Liver (tissue), 3 donors: Measurements from ENCODE around the gene HYPK.

Experiments
- GABPA ChIP-seq, 2 donors: IDR thresholded peaks in 1 of 2; conservative IDR thresholded peaks in 1 of 2; 2 replicates each; pipeline ENCODE4 v1.6.1; 2016; ENCODE audit warnings: antibody characterized with exemption in 2 of 2, mild to moderate bottlenecking in 1 of 2, moderate library complexity in 1 of 2
- HNF4G ChIP-seq: IDR thresholded peaks from 2 replicates; pipeline ENCODE4 v1.6.1; 2016; ENCODE audit warnings: antibody characterized with exemption
- RAD21 ChIP-seq, 2 donors: IDR thresholded peaks; 2 replicates each; pipeline ENCODE4 v1.6.1; 2016; ENCODE audit warnings: antibody characterized with exemption in 2 of 2, mild to moderate bottlenecking in 2 of 2
- SP1 ChIP-seq: IDR thresholded peaks from 2 replicates; pipeline ENCODE4 v1.6.1; 2018; ENCODE audit warnings: antibody characterized with exemption, mild to moderate bottlenecking
- TAF1 ChIP-seq: conservative IDR thresholded peaks from 2 replicates; pipeline ENCODE4 v1.6.1; 2016; ENCODE audit warnings: antibody characterized with exemption, mild to moderate bottlenecking
- YY1 ChIP-seq: IDR thresholded peaks from 2 replicates; pipeline ENCODE4 v1.6.1; 2016; ENCODE audit warnings: antibody characterized with exemption, mild to moderate bottlenecking
- TF ChIP-seq, protein P1 (sequence below): fragments of 150-350 bp; IDR thresholded peaks from 2 replicates; pipeline ENCODE4 v1.5.1; 2017; ENCODE audit warnings: improper control_type of control experiment, low read depth, low read length; ENCODE audit not compliant: missing input control
- TF ChIP-seq, protein P2 (sequence below): IDR thresholded peaks from 2 replicates; pipeline ENCODE4 v1.6.1; 2016; ENCODE audit warnings: antibody characterized with exemption
- TF ChIP-seq, protein P3 (sequence below): IDR thresholded peaks from 2 replicates; pipeline ENCODE4 v1.6.1; 2016; ENCODE audit warnings: antibody characterized with exemption, mild to moderate bottlenecking
- donor health status: healthy.
- donor health status: healthy.

DNA sequence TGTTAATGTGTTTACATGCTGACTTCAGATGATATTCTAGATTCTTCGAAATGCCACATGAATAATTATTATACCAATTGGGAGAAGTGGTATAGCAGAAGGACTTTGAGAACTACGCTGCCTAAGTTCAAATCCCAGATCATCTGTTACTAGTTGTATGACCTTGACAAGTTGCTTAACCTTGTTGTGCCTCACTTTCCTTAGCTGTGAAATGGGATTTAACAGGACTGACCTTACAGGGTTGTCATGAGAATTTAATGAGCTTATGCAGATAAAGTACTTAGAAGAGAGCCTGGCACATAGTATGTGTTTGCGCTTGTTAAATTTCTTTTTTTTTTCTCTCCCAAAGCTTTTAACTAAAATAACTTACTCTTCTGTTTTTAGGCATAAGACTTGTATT is 50.9 kb downstream of the HYPK start:
- TF ChIP-seq, protein P1, sequence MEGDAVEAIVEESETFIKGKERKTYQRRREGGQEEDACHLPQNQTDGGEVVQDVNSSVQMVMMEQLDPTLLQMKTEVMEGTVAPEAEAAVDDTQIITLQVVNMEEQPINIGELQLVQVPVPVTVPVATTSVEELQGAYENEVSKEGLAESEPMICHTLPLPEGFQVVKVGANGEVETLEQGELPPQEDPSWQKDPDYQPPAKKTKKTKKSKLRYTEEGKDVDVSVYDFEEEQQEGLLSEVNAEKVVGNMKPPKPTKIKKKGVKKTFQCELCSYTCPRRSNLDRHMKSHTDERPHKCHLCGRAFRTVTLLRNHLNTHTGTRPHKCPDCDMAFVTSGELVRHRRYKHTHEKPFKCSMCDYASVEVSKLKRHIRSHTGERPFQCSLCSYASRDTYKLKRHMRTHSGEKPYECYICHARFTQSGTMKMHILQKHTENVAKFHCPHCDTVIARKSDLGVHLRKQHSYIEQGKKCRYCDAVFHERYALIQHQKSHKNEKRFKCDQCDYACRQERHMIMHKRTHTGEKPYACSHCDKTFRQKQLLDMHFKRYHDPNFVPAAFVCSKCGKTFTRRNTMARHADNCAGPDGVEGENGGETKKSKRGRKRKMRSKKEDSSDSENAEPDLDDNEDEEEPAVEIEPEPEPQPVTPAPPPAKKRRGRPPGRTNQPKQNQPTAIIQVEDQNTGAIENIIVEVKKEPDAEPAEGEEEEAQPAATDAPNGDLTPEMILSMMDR, result no peak
- TF ChIP-seq, protein P2, sequence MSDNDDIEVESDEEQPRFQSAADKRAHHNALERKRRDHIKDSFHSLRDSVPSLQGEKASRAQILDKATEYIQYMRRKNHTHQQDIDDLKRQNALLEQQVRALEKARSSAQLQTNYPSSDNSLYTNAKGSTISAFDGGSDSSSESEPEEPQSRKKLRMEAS, result no peak
- TF ChIP-seq SP1, result no peak
- no peak for TF ChIP-seq GABPA (IDR thresholded peaks at IDR 0.05 in 1 of 2, conservative IDR thresholded peaks at IDR 0.05 in 1 of 2)
- no peak for TF ChIP-seq HNF4G
- no peak for TF ChIP-seq YY1
- TF ChIP-seq TAF1, result no peak
- TF ChIP-seq RAD21 (IDR thresholded peaks at IDR 0.05), result no peak
- TF ChIP-seq, protein P3, sequence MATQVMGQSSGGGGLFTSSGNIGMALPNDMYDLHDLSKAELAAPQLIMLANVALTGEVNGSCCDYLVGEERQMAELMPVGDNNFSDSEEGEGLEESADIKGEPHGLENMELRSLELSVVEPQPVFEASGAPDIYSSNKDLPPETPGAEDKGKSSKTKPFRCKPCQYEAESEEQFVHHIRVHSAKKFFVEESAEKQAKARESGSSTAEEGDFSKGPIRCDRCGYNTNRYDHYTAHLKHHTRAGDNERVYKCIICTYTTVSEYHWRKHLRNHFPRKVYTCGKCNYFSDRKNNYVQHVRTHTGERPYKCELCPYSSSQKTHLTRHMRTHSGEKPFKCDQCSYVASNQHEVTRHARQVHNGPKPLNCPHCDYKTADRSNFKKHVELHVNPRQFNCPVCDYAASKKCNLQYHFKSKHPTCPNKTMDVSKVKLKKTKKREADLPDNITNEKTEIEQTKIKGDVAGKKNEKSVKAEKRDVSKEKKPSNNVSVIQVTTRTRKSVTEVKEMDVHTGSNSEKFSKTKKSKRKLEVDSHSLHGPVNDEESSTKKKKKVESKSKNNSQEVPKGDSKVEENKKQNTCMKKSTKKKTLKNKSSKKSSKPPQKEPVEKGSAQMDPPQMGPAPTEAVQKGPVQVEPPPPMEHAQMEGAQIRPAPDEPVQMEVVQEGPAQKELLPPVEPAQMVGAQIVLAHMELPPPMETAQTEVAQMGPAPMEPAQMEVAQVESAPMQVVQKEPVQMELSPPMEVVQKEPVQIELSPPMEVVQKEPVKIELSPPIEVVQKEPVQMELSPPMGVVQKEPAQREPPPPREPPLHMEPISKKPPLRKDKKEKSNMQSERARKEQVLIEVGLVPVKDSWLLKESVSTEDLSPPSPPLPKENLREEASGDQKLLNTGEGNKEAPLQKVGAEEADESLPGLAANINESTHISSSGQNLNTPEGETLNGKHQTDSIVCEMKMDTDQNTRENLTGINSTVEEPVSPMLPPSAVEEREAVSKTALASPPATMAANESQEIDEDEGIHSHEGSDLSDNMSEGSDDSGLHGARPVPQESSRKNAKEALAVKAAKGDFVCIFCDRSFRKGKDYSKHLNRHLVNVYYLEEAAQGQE, result no peak
